ENCODE measurements around the gene JUND. TPM values are rescaled to one million over a fixed set of nuclear protein-coding genes. Genes with fewer than 3 reads are reported as not detected.
A peak's percentile ranks its signal among the peaks of the same experiment; 100 is the strongest.

JUND gene
- total and polyA plus RNA-seq, 2 experiments from 2014 or later, result 40.0 to 181 TPM

- Mint-ChIP-seq H3K27ac (peak overlapping the region; percentile 44; the same call in 1 of the 2 replicates), H3K9me3 (peaks cover 2% of the 10 kb centered on the region; the same call in 1 of the 3 replicates), H3K36me3 (ENCODE audit: low read depth) (no peaks in the 10 kb centered on the region), H3K27me3 (ENCODE audit: insufficient read depth, low read depth, poor library complexity) (peaks cover 22% of the 10 kb centered on the region), H3K4me1 (peaks cover 42% of the 10 kb centered on the region), H3K4me3 (peak overlapping the region; percentile 86)
- peak overlapping the region; percentile 85; the same call in 1 of the 2 replicates for H2AFZ ChIP-seq
- peaks cover 27% of the 10 kb centered on the region for H3F3A ChIP-seq (replicated peaks; ENCODE audit: low read depth)
- peak overlapping the region; percentile 94 for H3K4me2 ChIP-seq
- no peaks in the 10 kb centered on the region for H3K9me2 ChIP-seq (ENCODE audit: insufficient read depth)
- H3K4me3 ChIP-seq, result peak overlapping the region; percentile 92
- H4K20me1 ChIP-seq (replicated peaks; ENCODE audit: insufficient read depth), result no peaks in the 10 kb centered on the region
- no peaks in the 10 kb centered on the region for H3K36me3 ChIP-seq (ENCODE audit: insufficient read depth)
- ATAC-seq (no peak), DNase-seq (ENCODE audit: low spot score) (peak; percentile 26)
- peaks cover 52% of the 10 kb centered on the region for H3K4me1 ChIP-seq (ENCODE audit: insufficient read depth)
- no peaks in the 10 kb centered on the region; the same call in 1 of the 2 replicates for H3K79me2 ChIP-seq (replicated peaks; ENCODE audit: insufficient read depth)
- H3K27me3 ChIP-seq (ENCODE audit: insufficient read depth), result peaks cover 6% of the 10 kb centered on the region; the same call in 1 of the 2 replicates
- H3K27ac ChIP-seq (ENCODE audit: low read depth), result peak overlapping the region; percentile 98
- TF ChIP-seq CREB1 (CRISPR knock-in tag; IDR thresholded peaks at IDR 0.05; ENCODE audit: low read depth), result no peak
- TF ChIP-seq NANOG (IDR thresholded peaks at IDR 0.05; ENCODE audit: borderline replicate concordance), result no peak
- no peak for TF ChIP-seq STAT1 (IDR thresholded peaks at IDR 0.05; ENCODE audit: unreplicated experiment)
- no peak for TF ChIP-seq ZNF114 (CRISPR knock-in tag; IDR thresholded peaks at IDR 0.05)
- TF ChIP-seq POLR2AphosphoS5 (IDR thresholded peaks at IDR 0.05; ENCODE audit: low read depth), result no peak
- TF ChIP-seq, protein P1, sequence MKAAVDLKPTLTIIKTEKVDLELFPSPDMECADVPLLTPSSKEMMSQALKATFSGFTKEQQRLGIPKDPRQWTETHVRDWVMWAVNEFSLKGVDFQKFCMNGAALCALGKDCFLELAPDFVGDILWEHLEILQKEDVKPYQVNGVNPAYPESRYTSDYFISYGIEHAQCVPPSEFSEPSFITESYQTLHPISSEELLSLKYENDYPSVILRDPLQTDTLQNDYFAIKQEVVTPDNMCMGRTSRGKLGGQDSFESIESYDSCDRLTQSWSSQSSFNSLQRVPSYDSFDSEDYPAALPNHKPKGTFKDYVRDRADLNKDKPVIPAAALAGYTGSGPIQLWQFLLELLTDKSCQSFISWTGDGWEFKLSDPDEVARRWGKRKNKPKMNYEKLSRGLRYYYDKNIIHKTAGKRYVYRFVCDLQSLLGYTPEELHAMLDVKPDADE (IDR thresholded peaks at IDR 0.05), result no peak
- TF ChIP-seq, protein P2, sequence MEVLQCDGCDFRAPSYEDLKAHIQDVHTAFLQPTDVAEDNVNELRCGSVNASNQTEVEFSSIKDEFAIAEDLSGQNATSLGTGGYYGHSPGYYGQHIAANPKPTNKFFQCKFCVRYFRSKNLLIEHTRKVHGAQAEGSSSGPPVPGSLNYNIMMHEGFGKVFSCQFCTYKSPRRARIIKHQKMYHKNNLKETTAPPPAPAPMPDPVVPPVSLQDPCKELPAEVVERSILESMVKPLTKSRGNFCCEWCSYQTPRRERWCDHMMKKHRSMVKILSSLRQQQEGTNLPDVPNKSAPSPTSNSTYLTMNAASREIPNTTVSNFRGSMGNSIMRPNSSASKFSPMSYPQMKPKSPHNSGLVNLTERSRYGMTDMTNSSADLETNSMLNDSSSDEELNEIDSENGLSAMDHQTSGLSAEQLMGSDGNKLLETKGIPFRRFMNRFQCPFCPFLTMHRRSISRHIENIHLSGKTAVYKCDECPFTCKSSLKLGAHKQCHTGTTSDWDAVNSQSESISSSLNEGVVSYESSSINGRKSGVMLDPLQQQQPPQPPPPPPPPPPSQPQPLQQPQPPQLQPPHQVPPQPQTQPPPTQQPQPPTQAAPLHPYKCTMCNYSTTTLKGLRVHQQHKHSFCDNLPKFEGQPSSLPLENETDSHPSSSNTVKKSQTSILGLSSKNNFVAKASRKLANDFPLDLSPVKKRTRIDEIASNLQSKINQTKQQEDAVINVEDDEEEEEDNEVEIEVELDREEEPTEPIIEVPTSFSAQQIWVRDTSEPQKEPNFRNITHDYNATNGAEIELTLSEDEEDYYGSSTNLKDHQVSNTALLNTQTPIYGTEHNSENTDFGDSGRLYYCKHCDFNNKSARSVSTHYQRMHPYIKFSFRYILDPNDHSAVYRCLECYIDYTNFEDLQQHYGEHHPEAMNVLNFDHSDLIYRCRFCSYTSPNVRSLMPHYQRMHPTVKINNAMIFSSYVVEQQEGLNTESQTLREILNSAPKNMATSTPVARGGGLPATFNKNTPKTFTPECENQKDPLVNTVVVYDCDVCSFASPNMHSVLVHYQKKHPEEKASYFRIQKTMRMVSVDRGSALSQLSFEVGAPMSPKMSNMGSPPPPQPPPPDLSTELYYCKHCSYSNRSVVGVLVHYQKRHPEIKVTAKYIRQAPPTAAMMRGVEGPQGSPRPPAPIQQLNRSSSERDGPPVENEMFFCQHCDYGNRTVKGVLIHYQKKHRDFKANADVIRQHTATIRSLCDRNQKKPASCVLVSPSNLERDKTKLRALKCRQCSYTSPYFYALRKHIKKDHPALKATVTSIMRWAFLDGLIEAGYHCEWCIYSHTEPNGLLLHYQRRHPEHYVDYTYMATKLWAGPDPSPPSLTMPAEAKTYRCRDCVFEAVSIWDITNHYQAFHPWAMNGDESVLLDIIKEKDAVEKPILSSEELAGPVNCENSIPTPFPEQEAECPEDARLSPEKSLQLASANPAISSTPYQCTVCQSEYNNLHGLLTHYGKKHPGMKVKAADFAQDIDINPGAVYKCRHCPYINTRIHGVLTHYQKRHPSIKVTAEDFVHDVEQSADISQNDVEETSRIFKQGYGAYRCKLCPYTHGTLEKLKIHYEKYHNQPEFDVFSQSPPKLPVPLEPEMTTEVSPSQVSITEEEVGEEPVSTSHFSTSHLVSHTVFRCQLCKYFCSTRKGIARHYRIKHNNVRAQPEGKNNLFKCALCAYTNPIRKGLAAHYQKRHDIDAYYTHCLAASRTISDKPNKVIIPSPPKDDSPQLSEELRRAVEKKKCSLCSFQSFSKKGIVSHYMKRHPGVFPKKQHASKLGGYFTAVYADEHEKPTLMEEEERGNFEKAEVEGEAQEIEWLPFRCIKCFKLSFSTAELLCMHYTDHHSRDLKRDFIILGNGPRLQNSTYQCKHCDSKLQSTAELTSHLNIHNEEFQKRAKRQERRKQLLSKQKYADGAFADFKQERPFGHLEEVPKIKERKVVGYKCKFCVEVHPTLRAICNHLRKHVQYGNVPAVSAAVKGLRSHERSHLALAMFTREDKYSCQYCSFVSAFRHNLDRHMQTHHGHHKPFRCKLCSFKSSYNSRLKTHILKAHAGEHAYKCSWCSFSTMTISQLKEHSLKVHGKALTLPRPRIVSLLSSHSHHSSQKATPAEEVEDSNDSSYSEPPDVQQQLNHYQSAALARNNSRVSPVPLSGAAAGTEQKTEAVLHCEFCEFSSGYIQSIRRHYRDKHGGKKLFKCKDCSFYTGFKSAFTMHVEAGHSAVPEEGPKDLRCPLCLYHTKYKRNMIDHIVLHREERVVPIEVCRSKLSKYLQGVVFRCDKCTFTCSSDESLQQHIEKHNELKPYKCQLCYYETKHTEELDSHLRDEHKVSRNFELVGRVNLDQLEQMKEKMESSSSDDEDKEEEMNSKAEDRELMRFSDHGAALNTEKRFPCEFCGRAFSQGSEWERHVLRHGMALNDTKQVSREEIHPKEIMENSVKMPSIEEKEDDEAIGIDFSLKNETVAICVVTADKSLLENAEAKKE (CRISPR knock-in tag; IDR thresholded peaks at IDR 0.05), result no peak
- TF ChIP-seq EZH2 (IDR thresholded peaks at IDR 0.05; ENCODE audit: low read depth, unreplicated experiment), result no peak
Measured at GRCh38 chr19:18291019-18291524, 9.7 kb upstream of the JUND start.
